Endothelial cell of umbilical vein (primary cell): ENCODE data around the gene KCTD6.

Experiments used
- CTCF ChIP-seq, 2 donors: IDR thresholded peaks; 1 replicate in 1 of 2; 2 replicates in 1 of 2; pipeline ENCODE4 v1.5.1; 2011; ENCODE audit warnings: low read length in 2 of 2, mild to moderate bottlenecking in 2 of 2, moderate library complexity in 2 of 2, control low read depth in 1 of 2, inconsistent platforms in 1 of 2, low read depth in 1 of 2; ENCODE audit not compliant: insufficient read depth in 1 of 2; ENCODE audit errors: extremely low read depth in 1 of 2
- EZH2 ChIP-seq: IDR thresholded peaks from 2 replicates; pipeline ENCODE4 v1.6.1; 2012; ENCODE audit warnings: borderline replicate concordance, low read depth, mild to moderate bottlenecking, moderate library complexity, low read length, inconsistent platforms; ENCODE audit not compliant: severe bottlenecking
- POLR2A ChIP-seq: IDR thresholded peaks from 2 replicates; pipeline ENCODE4 v1.6.1; 2012; ENCODE audit warnings: low read depth, mild to moderate bottlenecking, control low read depth, low read length
- POLR2AphosphoS5 ChIP-seq: IDR thresholded peaks from 2 replicates; pipeline ENCODE4 v1.6.1; 2012; ENCODE audit warnings: low read depth, mild to moderate bottlenecking, control low read depth, low read length, moderate library complexity; ENCODE audit not compliant: insufficient read depth

- TF ChIP-seq EZH2 (no peak), POLR2AphosphoS5 (no peak), POLR2A (no peak), CTCF (IDR thresholded peaks at IDR 0.05; ENCODE audit: extremely low read depth in 1 of 2, insufficient read depth in 1 of 2, low read depth in 1 of 2, low read length in 2 of 2) (no peak)
Observed at GRCh38 chr3:58480309-58480708, 11.6 kb upstream of the KCTD6 start.
